MCF 10A (cell line): ENCODE measurements around the gene RAB31. TPM values are rescaled to one million over a fixed set of nuclear protein-coding genes. Genes with fewer than 3 reads are reported as not detected.
"Not testable (repeated sequence)": the region's sequence is repeated elsewhere in the genome, so short reads cannot be mapped to it uniquely, and the experiment has no call there.

Source experiments
- BruUV-seq: library from RNA; stranded (reverse); fragments of 400-500 nt; replicated peaks from 2 replicates; lab custom pipeline; 2021; lab: Mats Ljungman, UMichigan
- CTCF ChIA-PET: fragments of 300-600 bp; sonication (Branson Sonifier 250); formaldehyde crosslinking; extraction: SDS; loops from one replicate; lab custom pipeline; 2021; ENCODE audit warnings: antibody characterized with exemption, inconsistent platforms; lab: Yijun Ruan, JAX
- POLR2A ChIA-PET: fragments of 300-600, 350-650 bp; sonication (Branson Sonifier 250); formaldehyde crosslinking; extraction: SDS; loops from one replicate; lab custom pipeline; 2020; ENCODE audit warnings: antibody characterized with exemption, inconsistent platforms; lab: Yijun Ruan, JAX
- DNase-seq: peaks from one replicate; pipeline ENCODE4 v3.0.0-alpha.2; 2018; ENCODE audit not compliant: unreplicated experiment
- H3K27ac Mint-ChIP-seq: one replicate; pipeline ENCODE4 v1.8.0; 2022; ENCODE audit warnings: mild to moderate bottlenecking, low read depth, mixed read lengths; ENCODE audit not compliant: unreplicated experiment
- H3K27me3 Mint-ChIP-seq: one replicate; pipeline ENCODE4 v1.8.0; 2022; ENCODE audit warnings: mixed read lengths; ENCODE audit not compliant: insufficient read depth, unreplicated experiment
- H3K36me3 Mint-ChIP-seq: one replicate; pipeline ENCODE4 v1.8.0; 2022; ENCODE audit warnings: mild to moderate bottlenecking, moderate library complexity, mixed read lengths; ENCODE audit not compliant: insufficient read depth, unreplicated experiment
- H3K4me1 Mint-ChIP-seq: one replicate; pipeline ENCODE4 v1.8.0; 2022; ENCODE audit warnings: mixed read lengths; ENCODE audit not compliant: insufficient read depth, unreplicated experiment
- H3K4me3 Mint-ChIP-seq: one replicate; pipeline ENCODE4 v1.8.0; 2022; ENCODE audit warnings: mild to moderate bottlenecking, moderate library complexity, mixed read lengths; ENCODE audit not compliant: unreplicated experiment
- H3K9me3 Mint-ChIP-seq: one replicate; pipeline ENCODE4 v1.8.0; 2022; ENCODE audit warnings: mixed read lengths; ENCODE audit not compliant: unreplicated experiment
- CTCF ChIP-seq: fragments of 200-600 bp; IDR thresholded peaks from one replicate; pipeline ENCODE4 v1.8.0; 2022; ENCODE audit warnings: antibody characterized with exemption, mild to moderate bottlenecking; ENCODE audit not compliant: unreplicated experiment
- intact Hi-C: fragments of 100-400 bp; cut with micrococcal nuclease; formaldehyde crosslinking; loops from 2 replicates; pipeline ENCODE4 v1.14.1; 2022
- total RNA-seq: library from RNA; stranded (reverse); gene quantifications from 2 replicates; pipeline ENCODE4 v1.2.3, GENCODE V29; 2022

The RAB31 gene
- total RNA-seq, 1 experiment from 2014 or later = 6.1 TPM

DNA sequence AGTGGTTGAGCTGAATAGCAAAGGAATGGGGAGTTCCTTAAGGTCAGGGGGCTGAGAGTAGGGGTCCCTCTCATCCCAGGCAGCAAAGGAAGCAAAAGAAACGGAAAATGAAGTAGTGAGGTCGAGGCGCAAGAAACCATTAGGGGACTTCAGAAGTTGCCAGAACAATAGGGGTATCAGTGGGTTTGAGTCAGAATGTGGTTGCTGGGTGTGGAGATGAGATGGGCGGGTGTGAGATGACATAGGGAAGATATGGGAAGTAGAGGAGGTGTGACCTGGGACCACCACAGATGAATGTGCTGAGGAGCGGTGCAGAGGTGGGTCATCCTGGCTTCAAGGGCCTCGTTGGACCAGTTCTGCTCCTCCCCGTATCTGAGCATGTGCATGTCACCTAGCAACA is 192.6 kb downstream of the RAB31 start:
- H3K27me3 Mint-ChIP-seq = no peaks in the 10 kb centered on the region
- no peaks in the 10 kb centered on the region for H3K9me3 Mint-ChIP-seq
- no peaks in the 10 kb centered on the region for H3K36me3 Mint-ChIP-seq
- no peak overlapping the region for H3K27ac Mint-ChIP-seq
- DNase-seq = no peak
- no peak for TF ChIP-seq CTCF
- POLR2A ChIA-PET = interaction anchor here (2.6 kb wide), 1 partner anchor 13 kb away, joined by 10 read pairs; the partner anchor contains the start of gene VAPA
- peaks cover 7% of the 10 kb centered on the region for H3K4me1 Mint-ChIP-seq
- H3K4me3 Mint-ChIP-seq = no peak overlapping the region
- CTCF ChIA-PET = no interaction called here
- no TSS peak for BruUV-seq
- intact Hi-C loops = no loop called here

DNA sequence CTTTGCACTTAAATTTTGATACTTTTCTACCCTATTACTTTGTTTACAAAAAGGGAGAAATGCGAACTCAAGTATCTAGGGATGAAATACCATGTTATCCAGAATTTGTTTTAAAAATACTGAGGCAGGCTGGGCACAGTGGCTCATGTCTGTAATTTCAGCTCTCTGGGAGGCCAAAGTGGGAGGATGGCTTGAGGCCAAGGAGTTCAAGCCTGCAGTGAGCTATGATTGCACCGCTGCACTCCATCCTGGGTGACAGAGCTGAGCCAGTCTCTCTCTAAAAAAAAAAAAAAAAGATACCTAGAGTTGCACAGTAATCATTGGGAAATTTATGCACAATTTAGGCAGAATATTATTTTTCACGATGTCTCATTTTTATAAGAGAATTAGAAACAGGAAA is 193.3 kb downstream of the RAB31 start:
- Mint-ChIP-seq H3K4me3 (no peak overlapping the region), H3K27ac (no peak overlapping the region), H3K36me3 (no peaks in the 10 kb centered on the region), H3K27me3 (no peaks in the 10 kb centered on the region), H3K4me1 (peaks cover 10% of the 10 kb centered on the region), H3K9me3 (no peaks in the 10 kb centered on the region)
- intact Hi-C loops = no loop called here
- ChIA-PET CTCF (no interaction called here), POLR2A (interaction anchor here (0.7 to 2.6 kb wide), 2 partner anchors 12 to 23 kb away, joined by 3 to 10 read pairs; partner anchors contain the start of gene VAPA)
- DNase-seq = peak; percentile 5
- no peak for TF ChIP-seq CTCF
- no TSS peak for BruUV-seq

GRCh38 chr18:9902264-9902663 is 194.2 kb downstream of the RAB31 start:
- H3K9me3 Mint-ChIP-seq, H3K27ac Mint-ChIP-seq, intact Hi-C loops, BruUV-seq, CTCF ChIA-PET, H3K4me3 Mint-ChIP-seq, H3K27me3 Mint-ChIP-seq, H3K36me3 Mint-ChIP-seq: not testable (repeated sequence)
- DNase-seq = peak; percentile 39
- POLR2A ChIA-PET = interaction anchor here (2.6 kb wide), 1 partner anchor 11 kb away, joined by 10 read pairs; the partner anchor contains the start of gene VAPA
- peaks cover 10% of the 10 kb centered on the region for H3K4me1 Mint-ChIP-seq

DNA sequence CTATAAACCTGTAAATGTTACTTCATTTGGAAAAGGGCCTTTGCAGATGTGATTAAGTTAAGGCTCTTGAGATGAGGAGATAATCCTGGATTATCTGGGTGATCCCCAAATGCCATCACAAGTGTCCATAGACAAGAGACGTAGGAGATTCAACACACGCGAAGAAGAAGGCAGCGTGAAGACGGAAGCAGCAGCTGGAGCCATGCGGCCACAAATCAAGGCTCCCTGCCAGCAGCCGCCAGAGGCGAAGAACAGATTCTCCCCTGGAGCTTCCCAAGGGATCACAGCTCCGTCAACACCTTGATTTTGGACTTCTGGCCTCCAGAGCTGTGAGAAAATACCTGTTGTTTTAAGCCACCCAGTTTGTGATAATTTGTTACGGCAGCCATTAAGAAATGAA is 194.7 kb downstream of the RAB31 start:
- BruUV-seq = no TSS peak
- Mint-ChIP-seq H3K4me1 (peaks cover 10% of the 10 kb centered on the region), H3K9me3 (no peaks in the 10 kb centered on the region), H3K4me3 (no peak overlapping the region), H3K27me3 (no peaks in the 10 kb centered on the region), H3K36me3 (no peaks in the 10 kb centered on the region), H3K27ac (no peak overlapping the region)
- no peak for TF ChIP-seq CTCF
- ChIA-PET CTCF (no interaction called here), POLR2A (interaction anchor here (2.6 kb wide), 1 partner anchor 11 kb away, joined by 10 read pairs; the partner anchor contains the start of gene VAPA)
- intact Hi-C loops = no loop called here
- no peak for DNase-seq
